Thoracic aorta (tissue), 2 donors: Measurements from ENCODE around the gene PPP2R5C. TPM values are rescaled to one million over a fixed set of nuclear protein-coding genes. Genes with fewer than 3 reads are reported as not detected.
"Not testable (repeated sequence)": the region's sequence is repeated elsewhere in the genome, so short reads cannot be mapped to it uniquely, and the experiment has no call there.

Source experiments
- ATAC-seq: fragments of 150-250 bp; one replicate; pipeline ENCODE4 v1.8.0; 2017; ENCODE audit warnings: low read depth; ENCODE audit not compliant: insufficient number of reproducible peaks, low FRiP score
- DNase-seq: peaks from one replicate; pipeline ENCODE4 v3.0.0-alpha.2; 2020; ENCODE audit warnings: low spot score
- H3K27ac ChIP-seq, 2 donors: fragments of 200-600 bp; sonication (generic); 1 replicate in 1 of 2; 2 replicates in 1 of 2; pipeline ENCODE4 v1.5.1; 2016; ENCODE audit warnings: mild to moderate bottlenecking in 2 of 2, moderate library complexity in 2 of 2
- H3K27me3 ChIP-seq: fragments of 200-600 bp; sonication (generic); replicated peaks from 2 replicates; pipeline ENCODE4 v1.6.0; 2016; ENCODE audit warnings: mild to moderate bottlenecking; ENCODE audit not compliant: insufficient read depth
- H3K36me3 ChIP-seq: fragments of 200-600 bp; sonication (generic); one replicate; pipeline ENCODE4 v1.5.1; 2016
- H3K4me1 ChIP-seq, 2 donors: fragments of 200-600 bp; sonication (generic); 1 replicate in 1 of 2; 2 replicates in 1 of 2; pipeline versions ENCODE4 v1.5.1 to v1.6.0; 2016; ENCODE audit warnings: low read depth in 2 of 2, mild to moderate bottlenecking in 1 of 2; ENCODE audit not compliant: control insufficient read depth in 1 of 2
- H3K4me3 ChIP-seq: fragments of 200-600 bp; sonication (generic); 2 replicates; pipeline ENCODE4 v1.5.1; 2016; ENCODE audit warnings: mild to moderate bottlenecking
- H3K9me3 ChIP-seq: fragments of 200-600 bp; sonication (generic); 2 replicates; pipeline ENCODE4 v1.5.1; 2016
- CTCF ChIP-seq: fragments of 200-600 bp; sonication (generic); IDR thresholded peaks from one replicate; pipeline ENCODE4 v1.5.1; 2019; ENCODE audit warnings: antibody characterized with exemption
- total RNA-seq, 2 donors: library from RNA; depleted of rRNA; stranded (reverse); fragments of >200 nt; gene quantifications; one replicate each; pipeline versions ENCODE4 v1.1.0 to v1.2.3, GENCODE V29; 2016

PPP2R5C gene
- total RNA-seq, 2 donors from 2014 or later: 97.2 to 341 TPM

DNA sequence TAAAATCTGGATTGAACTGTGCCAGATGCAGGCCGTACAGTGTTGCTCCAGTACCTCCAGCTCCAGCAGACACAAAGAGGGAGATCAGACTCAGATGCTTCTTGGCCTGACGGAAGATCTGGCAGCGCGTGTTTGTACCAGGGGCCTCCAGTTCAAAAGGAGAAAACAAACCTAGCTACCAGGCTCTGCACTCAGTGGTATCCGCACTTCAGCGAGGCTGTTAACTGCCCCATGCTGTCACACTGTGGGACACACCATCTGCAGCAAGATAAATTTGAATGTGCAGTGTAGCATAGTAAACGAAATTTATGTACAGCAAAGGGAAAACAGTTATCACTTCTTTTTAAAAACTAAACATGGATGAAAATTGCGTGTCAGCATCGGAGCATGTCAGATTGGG, 208.0 kb downstream of the PPP2R5C start:
- TF ChIP-seq CTCF: no peak
- DNase-seq (no peak), ATAC-seq (no peak)
- Histone ChIP-seq H3K36me3 (no peaks in the 10 kb centered on the region), H3K27ac (no peak overlapping the region), H3K27me3 (no peaks in the 10 kb centered on the region), H3K4me1 (peaks cover 38 to 59% of the 10 kb centered on the region in 2 donors), H3K9me3 (no peaks in the 10 kb centered on the region), H3K4me3 (no peak overlapping the region)

- H3K27me3 ChIP-seq: no peaks in the 10 kb centered on the region
- no peak for ATAC-seq
- no peaks in the 10 kb centered on the region for H3K9me3 ChIP-seq
- DNase-seq: no peak
- H3K4me1 ChIP-seq: peaks cover 35 to 54% of the 10 kb centered on the region in 2 donors
- no peak for TF ChIP-seq CTCF
- H3K36me3 ChIP-seq: peaks cover under 1% of the 10 kb centered on the region
- no peak overlapping the region for H3K4me3 ChIP-seq
- H3K27ac ChIP-seq: no peak overlapping the region
Measured at GRCh38 chr14:101970830-101971400, 209.4 kb downstream of the PPP2R5C start.

DNA sequence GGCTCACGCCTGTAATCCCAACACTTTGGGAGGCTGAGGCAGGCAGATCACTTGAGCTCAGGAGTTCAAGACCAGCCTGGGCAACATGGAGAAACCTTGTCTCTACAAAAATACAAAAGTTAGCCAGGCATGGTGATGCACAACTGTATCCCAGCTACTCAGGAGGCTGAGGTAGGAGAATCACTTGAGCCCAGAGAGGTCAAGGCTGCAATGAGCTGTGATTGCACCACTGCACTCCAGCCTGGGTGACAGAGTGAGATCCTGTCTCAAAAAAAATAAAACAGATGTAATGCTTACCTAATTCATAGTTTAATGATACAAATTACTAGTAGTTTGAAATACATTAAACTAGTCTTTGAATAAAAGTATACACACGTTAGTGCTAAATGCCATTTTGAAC, 209.9 kb downstream of the PPP2R5C start:
- H3K36me3 ChIP-seq, H3K9me3 ChIP-seq, H3K4me3 ChIP-seq, ATAC-seq, H3K27me3 ChIP-seq, DNase-seq: not testable (repeated sequence)
- Histone ChIP-seq H3K27ac (peak overlapping the region in 1 of 2 donors; percentile 65), H3K4me1 (peaks cover 31 to 48% of the 10 kb centered on the region in 2 donors)

DNA sequence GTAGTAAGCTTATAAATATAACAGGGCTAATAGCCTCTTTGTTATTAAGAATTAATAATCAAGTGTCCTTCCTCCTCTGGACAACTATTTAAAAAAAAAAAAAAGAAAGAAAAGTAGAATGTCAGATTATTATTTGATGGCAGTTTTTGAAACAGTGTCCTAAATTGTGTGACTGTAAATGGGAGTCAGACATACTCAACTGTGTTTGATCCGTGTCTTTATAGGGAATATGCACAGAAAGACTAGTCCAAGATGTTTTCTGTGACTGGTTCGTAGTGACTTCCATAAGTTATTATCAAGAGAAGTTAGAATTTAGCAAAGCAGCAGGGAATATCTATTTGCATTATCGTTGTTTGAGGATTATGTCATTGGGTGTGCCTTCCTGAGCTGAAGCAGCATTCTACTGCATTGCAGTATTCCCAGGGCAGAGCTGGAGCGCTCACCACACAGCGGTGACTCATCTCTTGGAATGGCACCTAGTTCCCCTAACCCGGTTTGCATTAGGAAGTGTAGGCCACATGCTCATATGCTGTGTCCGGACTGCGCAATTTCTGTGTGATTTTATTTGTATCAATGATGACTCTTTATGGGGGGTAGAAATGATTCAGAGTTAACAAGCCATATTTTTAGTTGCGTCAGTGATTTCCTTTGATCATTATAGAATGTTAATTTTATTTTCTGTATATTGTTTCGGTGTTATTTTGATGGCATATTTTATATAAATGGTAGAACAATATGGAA, 210.8 kb downstream of the PPP2R5C start:
- no peaks in the 10 kb centered on the region for H3K9me3 ChIP-seq
- DNase-seq (peak; percentile 73), ATAC-seq (peak; percentile 94)
- H3K27ac ChIP-seq: peak overlapping the region; percentile 26 to 65
- no peaks in the 10 kb centered on the region for H3K27me3 ChIP-seq
- H3K36me3 ChIP-seq: peaks cover 6% of the 10 kb centered on the region
- H3K4me1 ChIP-seq: peaks cover 29 to 41% of the 10 kb centered on the region in 2 donors
- no peak for TF ChIP-seq CTCF
- peak overlapping the region; percentile 48 for H3K4me3 ChIP-seq

- Histone ChIP-seq H3K27ac (peak overlapping the region; percentile 5 to 65), H3K36me3 (peaks cover 6% of the 10 kb centered on the region), H3K4me1 (peaks cover 29 to 30% of the 10 kb centered on the region in 2 donors), H3K27me3 (no peaks in the 10 kb centered on the region), H3K4me3 (no peak overlapping the region), H3K9me3 (no peaks in the 10 kb centered on the region)
- no peak for TF ChIP-seq CTCF
- no peak for ATAC-seq
- no peak for DNase-seq
Measured at GRCh38 chr14:101973356-101973755, 211.8 kb downstream of the PPP2R5C start.
